ENCODE data around the gene KITLG. TPM values are rescaled to one million over a fixed set of nuclear protein-coding genes. Genes with fewer than 3 reads are reported as not detected.

The KITLG gene
- total and polyA plus RNA-seq, 2 of the 8 experiments (the other 6 are each of a cell fraction or from before 2014, with no cell fraction given), result 1.3 to 7.8 TPM

GRCh38 chr12:88529531-88530488 is 50.5 kb downstream of the KITLG start:
- Histone ChIP-seq H2BK12ac (ENCODE audit: low read depth, low read length) (no peak overlapping the region), H2BK120ac (replicated peaks; ENCODE audit: low read depth, low read length) (no peak overlapping the region), H4K91ac (replicated peaks; ENCODE audit: insufficient read length, low read length) (no peak overlapping the region), H3K23me2 (ENCODE audit: low read depth, low read length) (no peaks in the 10 kb centered on the region), H2AFZ (ENCODE audit: low read length) (no peak overlapping the region), H3K4me3 (ENCODE audit: extremely low read depth in 1 of 4, insufficient read depth in 2 of 4, low read depth in 3 of 4, low read length in 4 of 4) (no peak overlapping the region), H3K4ac (replicated peaks; ENCODE audit: insufficient read length, low read depth, low read length) (no peak overlapping the region), H3K23ac (ENCODE audit: insufficient read length) (no peak overlapping the region), H2BK15ac (ENCODE audit: low read length) (no peak overlapping the region), H3K36me3 (ENCODE audit: control insufficient read depth in 2 of 4, insufficient read depth in 4 of 4, low read length in 3 of 4) (no peaks in the 10 kb centered on the region; a peak in 1 of 8 replicates), H2AK5ac (ENCODE audit: low read depth, low read length) (no peak overlapping the region), H3K4me2 (ENCODE audit: insufficient read depth in 1 of 2, low read depth in 2 of 2, low read length in 2 of 2) (no peak overlapping the region), H2BK5ac (ENCODE audit: low read depth, low read length) (no peak overlapping the region), H4K20me1 (replicated peaks in 1 of 2; ENCODE audit: control insufficient read depth in 1 of 2, insufficient read depth in 2 of 2, low read length in 2 of 2) (no peaks in the 10 kb centered on the region), H3K79me1 (ENCODE audit: low read depth, low read length) (no peaks in the 10 kb centered on the region), H3K56ac (replicated peaks; ENCODE audit: insufficient read length, low read depth, low read length) (no peak overlapping the region), H3K9ac (replicated peaks in 1 of 4; ENCODE audit: extremely low read depth in 1 of 4, low read depth in 3 of 4, low read length in 3 of 4) (no peak overlapping the region), H4K5ac (ENCODE audit: insufficient read length, low read depth, low read length) (no peak overlapping the region), H3K4me1 (replicated peaks in 1 of 4; ENCODE audit: control insufficient read depth in 3 of 4, insufficient read depth in 4 of 4, low read length in 3 of 4) (peaks cover 0 to 5% (median 1%) of the 10 kb centered on the region in 4 experiments; a peak in 2 of 7 replicates), H3K9me3 (ENCODE audit: insufficient read depth in 2 of 2, low read depth in 1 of 2, low read length in 1 of 2) (no peaks in the 10 kb centered on the region; a peak in 1 of 4 replicates), H2BK20ac (ENCODE audit: low read length) (no peak overlapping the region), H4K8ac (ENCODE audit: extremely low read depth, insufficient read depth, low read length) (no peak overlapping the region), H3K79me2 (ENCODE audit: control insufficient read depth in 1 of 2, insufficient read depth in 2 of 2, low read length in 2 of 2) (no peaks in the 10 kb centered on the region), H3K27me3 (replicated peaks in 1 of 4; ENCODE audit: control insufficient read depth in 3 of 4, extremely low read depth in 1 of 4, insufficient read depth in 3 of 4, low read length in 3 of 4) (no peaks in the 10 kb centered on the region), H3K27ac (ENCODE audit: low read depth, low read length) (no peak overlapping the region), H3K18ac (ENCODE audit: extremely low read depth, low read length) (no peak overlapping the region), H3K14ac (ENCODE audit: insufficient read length) (no peak overlapping the region)
- ChIA-PET CTCF (ENCODE audit: partially characterized antibody) (no interaction called here), POLR2A (ENCODE audit: partially characterized antibody) (no interaction called here)
- no peak for DNase-seq (ENCODE audit: low read depth in 1 of 2, low spot score in 2 of 2)
- WGBS, 2 experiments (ENCODE audit: extremely low coverage in 1 of 2, insufficient coverage in 1 of 2, insufficient read length in 1 of 2, insufficient replicate concordance in 2 of 2, low coverage in 1 of 2, low lambda C conversion rate in 2 of 2, missing lambda C conversion rate in 1 of 2), result 69% methylated on average over 9 of the region's 9 CpGs; no CpG with 5 or more reads in 1 of the 2 experiments
- no peak for FAIRE-seq
- TF ChIP-seq GABPA (IDR thresholded peaks at IDR 0.05; ENCODE audit: borderline replicate concordance, insufficient read depth, low read length) (no peak), RNF2 (IDR thresholded peaks at IDR 0.05; ENCODE audit: borderline replicate concordance, low read depth, low read length, missing control alignments, poor library complexity, severe bottlenecking) (no peak), ASH2L (IDR thresholded peaks at IDR 0.05; ENCODE audit: low read length) (no peak), SIN3A (conservative IDR thresholded peaks at IDR 0.05 in 1 of 2, IDR thresholded peaks at IDR 0.05 in 1 of 2; ENCODE audit: low read depth in 1 of 2, low read length in 2 of 2) (no peak)
